ENCODE measurements around the gene KCND2.

The KCND2 gene

GRCh38 chr7:120421151-120421651 lies 148.2 kb downstream of the KCND2 start:
- no peak overlapping the region for H3K4me3 ChIP-seq (ENCODE audit: low read depth, low read length, poor library complexity, severe bottlenecking)
- H3K9me3 ChIP-seq (ENCODE audit: low read length): no peaks in the 10 kb centered on the region
- H3K9me2 ChIP-seq (ENCODE audit: low read depth, low read length): no peaks in the 10 kb centered on the region
- H3F3A ChIP-seq (ENCODE audit: insufficient read depth, low read length): no peaks in the 10 kb centered on the region
- no peak for TF ChIP-seq EZH2 (IDR thresholded peaks at IDR 0.05; ENCODE audit: borderline replicate concordance, low read length)
- TF ChIP-seq CTCF (IDR thresholded peaks at IDR 0.05; ENCODE audit: low read length): no peak
- no peak overlapping the region for H3K27ac ChIP-seq (ENCODE audit: low read depth, low read length, poor library complexity, severe bottlenecking)
- no peaks in the 10 kb centered on the region for H3K79me2 ChIP-seq (ENCODE audit: insufficient read depth, low read length)
- no peaks in the 10 kb centered on the region for H3K36me3 ChIP-seq (ENCODE audit: insufficient read depth, low read length)
- H2AFZ ChIP-seq (ENCODE audit: low read length): no peak overlapping the region
- no peaks in the 10 kb centered on the region for H3K27me3 ChIP-seq (ENCODE audit: insufficient read depth, low read length)
- no peak overlapping the region for H3K9ac ChIP-seq (ENCODE audit: low read length)
- H3K4me1 ChIP-seq (ENCODE audit: insufficient read depth, low read length, severe bottlenecking): no peaks in the 10 kb centered on the region
- H3K4me2 ChIP-seq (ENCODE audit: low read length): no peak overlapping the region
- no peaks in the 10 kb centered on the region for H4K20me1 ChIP-seq (ENCODE audit: insufficient read depth, low read length)

GRCh38 chr7:120431016-120431415 lies 158.0 kb downstream of the KCND2 start:
- H2AFZ ChIP-seq (ENCODE audit: low read length): no peak overlapping the region
- TF ChIP-seq EZH2 (IDR thresholded peaks at IDR 0.05; ENCODE audit: borderline replicate concordance, low read length): no peak
- no peak for TF ChIP-seq CTCF (IDR thresholded peaks at IDR 0.05; ENCODE audit: low read length)
- no peaks in the 10 kb centered on the region for H3F3A ChIP-seq (ENCODE audit: insufficient read depth, low read length)
- no peaks in the 10 kb centered on the region for H3K79me2 ChIP-seq (ENCODE audit: insufficient read depth, low read length)
- H3K9me2 ChIP-seq (ENCODE audit: low read depth, low read length): no peaks in the 10 kb centered on the region
- H3K4me2 ChIP-seq (ENCODE audit: low read length): no peak overlapping the region
- no peaks in the 10 kb centered on the region for H3K4me1 ChIP-seq (ENCODE audit: insufficient read depth, low read length, severe bottlenecking)
- no peak overlapping the region for H3K9ac ChIP-seq (ENCODE audit: low read length)
- H3K4me3 ChIP-seq (ENCODE audit: low read depth, low read length, poor library complexity, severe bottlenecking): no peak overlapping the region
- no peaks in the 10 kb centered on the region for H3K36me3 ChIP-seq (ENCODE audit: insufficient read depth, low read length)
- no peaks in the 10 kb centered on the region for H3K27me3 ChIP-seq (ENCODE audit: insufficient read depth, low read length)
- no peaks in the 10 kb centered on the region for H3K9me3 ChIP-seq (ENCODE audit: low read length)
- H4K20me1 ChIP-seq (ENCODE audit: insufficient read depth, low read length): no peaks in the 10 kb centered on the region
- no peak overlapping the region for H3K27ac ChIP-seq (ENCODE audit: low read depth, low read length, poor library complexity, severe bottlenecking)

GRCh38 chr7:120436487-120437060 lies 163.6 kb downstream of the KCND2 start:
- no peaks in the 10 kb centered on the region for H3K36me3 ChIP-seq (ENCODE audit: insufficient read depth, low read length)
- H3K4me1 ChIP-seq (ENCODE audit: insufficient read depth, low read length, severe bottlenecking): no peaks in the 10 kb centered on the region
- no peaks in the 10 kb centered on the region for H3F3A ChIP-seq (ENCODE audit: insufficient read depth, low read length)
- no peak overlapping the region for H3K9ac ChIP-seq (ENCODE audit: low read length)
- no peak overlapping the region for H3K4me2 ChIP-seq (ENCODE audit: low read length)
- no peak for TF ChIP-seq CTCF (IDR thresholded peaks at IDR 0.05; ENCODE audit: low read length)
- no peak for TF ChIP-seq EZH2 (IDR thresholded peaks at IDR 0.05; ENCODE audit: borderline replicate concordance, low read length)
- no peak overlapping the region for H3K27ac ChIP-seq (ENCODE audit: low read depth, low read length, poor library complexity, severe bottlenecking)
- H4K20me1 ChIP-seq (ENCODE audit: insufficient read depth, low read length): no peaks in the 10 kb centered on the region
- H3K79me2 ChIP-seq (ENCODE audit: insufficient read depth, low read length): no peaks in the 10 kb centered on the region
- H3K9me2 ChIP-seq (ENCODE audit: low read depth, low read length): no peaks in the 10 kb centered on the region
- no peak overlapping the region for H3K4me3 ChIP-seq (ENCODE audit: low read depth, low read length, poor library complexity, severe bottlenecking)
- H3K27me3 ChIP-seq (ENCODE audit: insufficient read depth, low read length): no peaks in the 10 kb centered on the region
- no peaks in the 10 kb centered on the region for H3K9me3 ChIP-seq (ENCODE audit: low read length)
- no peak overlapping the region for H2AFZ ChIP-seq (ENCODE audit: low read length)
